SU-DHL-6 (cell line): ENCODE results near the gene CD34.

Experiments
- H2AFZ ChIP-seq: fragments of 200-600 bp; sonication (generic); 2 replicates; pipeline ENCODE4 v1.6.1; 2014; ENCODE audit warnings: low read depth, mild to moderate bottlenecking, moderate library complexity, mixed read lengths, antibody characterized with exemption, low read length; ENCODE audit not compliant: severe bottlenecking
- H3F3A ChIP-seq: fragments of 200-600 bp; shearing (Covaris generic); 2 replicates; pipeline ENCODE4 v1.6.0; 2016; ENCODE audit warnings: antibody characterized with exemption, mild to moderate bottlenecking; ENCODE audit not compliant: insufficient read depth
- H3K27ac ChIP-seq: fragments of 200-600 bp; sonication (generic); 2 replicates; pipeline ENCODE4 v1.5.1; 2016; ENCODE audit warnings: low read depth, mild to moderate bottlenecking, low read length, moderate library complexity, mixed read lengths
- H3K27me3 ChIP-seq: fragments of 200-600 bp; sonication (generic), shearing (Covaris generic); 2 replicates; pipeline ENCODE4 v1.6.0; 2014; ENCODE audit warnings: mild to moderate bottlenecking, low read length
- H3K36me3 ChIP-seq: fragments of 200-600 bp; sonication (generic); 2 replicates; pipeline ENCODE4 v1.6.1; 2014; ENCODE audit warnings: mild to moderate bottlenecking, low read length, mixed read lengths
- H3K4me2 ChIP-seq: fragments of 300-600, 200-600 bp; shearing (Covaris generic), sonication (generic); 2 replicates; pipeline ENCODE4 v1.6.0; 2014; ENCODE audit warnings: low read length, low read depth, mild to moderate bottlenecking; ENCODE audit not compliant: poor library complexity, severe bottlenecking
- H3K4me3 ChIP-seq: fragments of 200-600 bp; sonication (generic); 2 replicates; pipeline ENCODE4 v1.5.1; 2014; ENCODE audit warnings: antibody characterized with exemption, low read length, mild to moderate bottlenecking, mixed read lengths; ENCODE audit not compliant: insufficient read depth, poor library complexity, severe bottlenecking
- H3K79me2 ChIP-seq: fragments of 200-600 bp; sonication (generic); 2 replicates; pipeline ENCODE4 v1.6.1; 2014; ENCODE audit warnings: mild to moderate bottlenecking, low read length, moderate library complexity; ENCODE audit not compliant: insufficient read depth
- H3K9ac ChIP-seq: fragments of 200-600 bp; sonication (generic); 2 replicates; pipeline ENCODE4 v1.7.0; 2014; ENCODE audit warnings: mild to moderate bottlenecking, low read length
- H3K9me2 ChIP-seq: fragments of 200-600 bp; sonication (generic); replicated peaks from 2 replicates; pipeline ENCODE4 v1.6.1; 2014; ENCODE audit warnings: low read length; ENCODE audit not compliant: insufficient read depth
- H3K9me3 ChIP-seq: fragments of 200-600 bp; sonication (generic); 2 replicates; pipeline ENCODE4 v1.6.1; 2014; ENCODE audit warnings: low read length, mixed read lengths; ENCODE audit not compliant: insufficient read depth
- H4K20me1 ChIP-seq: fragments of 200-600 bp; sonication (generic); 2 replicates; pipeline ENCODE4 v1.6.1; 2014; ENCODE audit warnings: low read depth, mild to moderate bottlenecking, antibody characterized with exemption, low read length, moderate library complexity, mixed read lengths
- EZH2phosphoT487 ChIP-seq: fragments of 200-600 bp; sonication (generic), shearing (Covaris generic); conservative IDR thresholded peaks from 2 replicates; pipeline ENCODE4 v1.6.1; 2018; ENCODE audit warnings: mild to moderate bottlenecking, antibody characterized with exemption, low read length, moderate library complexity, mixed read lengths
- TF ChIP-seq, protein P1 (sequence below): fragments of 200-600 bp; sonication (generic); IDR thresholded peaks from one replicate; pipeline ENCODE4 v1.5.1; 2017; ENCODE audit warnings: antibody characterized with exemption, mild to moderate bottlenecking, low read length, moderate library complexity; ENCODE audit not compliant: insufficient read depth, poor library complexity, severe bottlenecking

The CD34 gene

GRCh38 chr1:207848234-207848633 lies 62.7 kb downstream of the CD34 start:
- Histone ChIP-seq H3K4me3 (no peak overlapping the region), H3K4me2 (no peak overlapping the region), H3K79me2 (no peaks in the 10 kb centered on the region), H3K27me3 (no peaks in the 10 kb centered on the region), H4K20me1 (no peaks in the 10 kb centered on the region), H3K36me3 (no peaks in the 10 kb centered on the region), H3K27ac (no peak overlapping the region), H3K9me2 (no peaks in the 10 kb centered on the region), H3K9me3 (no peaks in the 10 kb centered on the region), H2AFZ (no peak overlapping the region), H3F3A (no peaks in the 10 kb centered on the region), H3K9ac (no peak overlapping the region)
- no peak for TF ChIP-seq EZH2phosphoT487
- TF ChIP-seq, protein P1, sequence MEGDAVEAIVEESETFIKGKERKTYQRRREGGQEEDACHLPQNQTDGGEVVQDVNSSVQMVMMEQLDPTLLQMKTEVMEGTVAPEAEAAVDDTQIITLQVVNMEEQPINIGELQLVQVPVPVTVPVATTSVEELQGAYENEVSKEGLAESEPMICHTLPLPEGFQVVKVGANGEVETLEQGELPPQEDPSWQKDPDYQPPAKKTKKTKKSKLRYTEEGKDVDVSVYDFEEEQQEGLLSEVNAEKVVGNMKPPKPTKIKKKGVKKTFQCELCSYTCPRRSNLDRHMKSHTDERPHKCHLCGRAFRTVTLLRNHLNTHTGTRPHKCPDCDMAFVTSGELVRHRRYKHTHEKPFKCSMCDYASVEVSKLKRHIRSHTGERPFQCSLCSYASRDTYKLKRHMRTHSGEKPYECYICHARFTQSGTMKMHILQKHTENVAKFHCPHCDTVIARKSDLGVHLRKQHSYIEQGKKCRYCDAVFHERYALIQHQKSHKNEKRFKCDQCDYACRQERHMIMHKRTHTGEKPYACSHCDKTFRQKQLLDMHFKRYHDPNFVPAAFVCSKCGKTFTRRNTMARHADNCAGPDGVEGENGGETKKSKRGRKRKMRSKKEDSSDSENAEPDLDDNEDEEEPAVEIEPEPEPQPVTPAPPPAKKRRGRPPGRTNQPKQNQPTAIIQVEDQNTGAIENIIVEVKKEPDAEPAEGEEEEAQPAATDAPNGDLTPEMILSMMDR = no peak

GRCh38 chr1:207847116-207847515 lies 63.8 kb downstream of the CD34 start:
- Histone ChIP-seq H3K9ac (no peak overlapping the region), H3K4me3 (no peak overlapping the region), H3K27me3 (no peaks in the 10 kb centered on the region), H3K9me3 (no peaks in the 10 kb centered on the region), H3K4me2 (no peak overlapping the region), H3K79me2 (no peaks in the 10 kb centered on the region), H2AFZ (no peak overlapping the region), H3K27ac (no peak overlapping the region), H3K36me3 (no peaks in the 10 kb centered on the region), H4K20me1 (no peaks in the 10 kb centered on the region), H3K9me2 (no peaks in the 10 kb centered on the region), H3F3A (no peaks in the 10 kb centered on the region)
- TF ChIP-seq, protein P1 = no peak
- TF ChIP-seq EZH2phosphoT487 = no peak

GRCh38 chr1:207845109-207845508 lies 65.8 kb downstream of the CD34 start:
- no peaks in the 10 kb centered on the region for H3F3A ChIP-seq
- no peaks in the 10 kb centered on the region for H3K36me3 ChIP-seq

More at GRCh38 chr1:207845109-207845508, 65.8 kb downstream of the CD34 start:
- Histone ChIP-seq H3K79me2 (no peaks in the 10 kb centered on the region), H3K4me2 (no peak overlapping the region), H3K9me2 (no peaks in the 10 kb centered on the region), H3K4me3 (no peak overlapping the region), H3K27ac (no peak overlapping the region), H3K27me3 (no peaks in the 10 kb centered on the region), H2AFZ (no peak overlapping the region), H3K9ac (no peak overlapping the region), H3K9me3 (no peaks in the 10 kb centered on the region), H4K20me1 (no peaks in the 10 kb centered on the region)
- TF ChIP-seq, protein P1 = no peak
- TF ChIP-seq EZH2phosphoT487 = no peak
